ENCODE results near the gene ZNF385D.
A peak's percentile ranks its signal among the peaks of the same experiment; 100 is the strongest.

The ZNF385D gene

GRCh38 chr3:21715662-21716061 is 35.3 kb downstream of the ZNF385D start:
- ChIA-PET POLR2A (ENCODE audit: low non-redundant PET) (no interaction called here), CTCF (no interaction called here)
- no peak for DNase-seq (ENCODE audit: low spot score)
- no peak overlapping the region for H3K27ac ChIP-seq
- TF ChIP-seq, protein P1, sequence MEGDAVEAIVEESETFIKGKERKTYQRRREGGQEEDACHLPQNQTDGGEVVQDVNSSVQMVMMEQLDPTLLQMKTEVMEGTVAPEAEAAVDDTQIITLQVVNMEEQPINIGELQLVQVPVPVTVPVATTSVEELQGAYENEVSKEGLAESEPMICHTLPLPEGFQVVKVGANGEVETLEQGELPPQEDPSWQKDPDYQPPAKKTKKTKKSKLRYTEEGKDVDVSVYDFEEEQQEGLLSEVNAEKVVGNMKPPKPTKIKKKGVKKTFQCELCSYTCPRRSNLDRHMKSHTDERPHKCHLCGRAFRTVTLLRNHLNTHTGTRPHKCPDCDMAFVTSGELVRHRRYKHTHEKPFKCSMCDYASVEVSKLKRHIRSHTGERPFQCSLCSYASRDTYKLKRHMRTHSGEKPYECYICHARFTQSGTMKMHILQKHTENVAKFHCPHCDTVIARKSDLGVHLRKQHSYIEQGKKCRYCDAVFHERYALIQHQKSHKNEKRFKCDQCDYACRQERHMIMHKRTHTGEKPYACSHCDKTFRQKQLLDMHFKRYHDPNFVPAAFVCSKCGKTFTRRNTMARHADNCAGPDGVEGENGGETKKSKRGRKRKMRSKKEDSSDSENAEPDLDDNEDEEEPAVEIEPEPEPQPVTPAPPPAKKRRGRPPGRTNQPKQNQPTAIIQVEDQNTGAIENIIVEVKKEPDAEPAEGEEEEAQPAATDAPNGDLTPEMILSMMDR (conservative IDR thresholded peaks at IDR 0.05; ENCODE audit: low read depth): no peak

- ChIA-PET CTCF (no interaction called here), POLR2A (ENCODE audit: low non-redundant PET) (no interaction called here)
- H3K27ac ChIP-seq: peak overlapping the region; percentile 37; the same call in 1 of the 2 replicates
- peak; percentile 0 for DNase-seq (ENCODE audit: low spot score)
- TF ChIP-seq, protein P1 (conservative IDR thresholded peaks at IDR 0.05; ENCODE audit: low read depth): no peak
Measured at GRCh38 chr3:21705769-21706168, 45.2 kb downstream of the ZNF385D start.

GRCh38 chr3:21704796-21705195 is 46.2 kb downstream of the ZNF385D start:
- CTCF ChIA-PET: no interaction called here
- no peak overlapping the region for H3K27ac ChIP-seq
- DNase-seq (ENCODE audit: low spot score): no peak
- TF ChIP-seq, protein P1 (conservative IDR thresholded peaks at IDR 0.05; ENCODE audit: low read depth): no peak
- POLR2A ChIA-PET (ENCODE audit: low non-redundant PET): no interaction called here

GRCh38 chr3:21703291-21703690 is 47.7 kb downstream of the ZNF385D start:
- ChIA-PET CTCF (no interaction called here), POLR2A (ENCODE audit: low non-redundant PET) (no interaction called here)
- no peak for DNase-seq (ENCODE audit: low spot score)
- TF ChIP-seq, protein P1 (conservative IDR thresholded peaks at IDR 0.05; ENCODE audit: low read depth): no peak
- H3K27ac ChIP-seq: no peak overlapping the region

GRCh38 chr3:21697707-21698106 is 53.3 kb downstream of the ZNF385D start:
- ChIA-PET CTCF (no interaction called here), POLR2A (ENCODE audit: low non-redundant PET) (no interaction called here)

DNA sequence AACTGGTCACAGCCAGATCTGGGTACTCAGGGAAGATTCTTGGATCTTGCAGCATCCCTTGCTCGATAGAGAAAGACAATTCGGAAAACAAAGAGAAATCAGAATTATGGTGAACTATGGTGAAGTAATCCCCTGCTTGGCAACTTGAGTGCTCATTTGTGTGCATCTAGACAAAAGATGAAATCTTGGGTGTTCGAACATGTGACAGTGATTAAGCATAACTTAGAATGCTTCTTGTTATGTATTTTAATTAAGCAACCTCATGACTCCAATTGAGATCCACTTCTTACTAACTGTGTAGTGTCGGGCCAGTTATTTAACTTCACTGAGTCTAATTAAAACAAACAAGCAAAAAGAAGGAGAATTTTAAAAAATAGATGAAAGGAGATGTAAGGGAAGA is 56.5 kb downstream of the ZNF385D start:
- POLR2A ChIA-PET (ENCODE audit: low non-redundant PET): no interaction called here
- no peak for DNase-seq (ENCODE audit: low spot score)
- TF ChIP-seq, protein P1 (conservative IDR thresholded peaks at IDR 0.05; ENCODE audit: low read depth): no peak
- CTCF ChIA-PET: no interaction called here
- no peak overlapping the region for H3K27ac ChIP-seq

More at GRCh38 chr3:21697707-21698106, 53.3 kb downstream of the ZNF385D start:
- no peak for DNase-seq (ENCODE audit: low spot score)
- H3K27ac ChIP-seq: no peak overlapping the region
- TF ChIP-seq, protein P1 (conservative IDR thresholded peaks at IDR 0.05; ENCODE audit: low read depth): no peak

DNA sequence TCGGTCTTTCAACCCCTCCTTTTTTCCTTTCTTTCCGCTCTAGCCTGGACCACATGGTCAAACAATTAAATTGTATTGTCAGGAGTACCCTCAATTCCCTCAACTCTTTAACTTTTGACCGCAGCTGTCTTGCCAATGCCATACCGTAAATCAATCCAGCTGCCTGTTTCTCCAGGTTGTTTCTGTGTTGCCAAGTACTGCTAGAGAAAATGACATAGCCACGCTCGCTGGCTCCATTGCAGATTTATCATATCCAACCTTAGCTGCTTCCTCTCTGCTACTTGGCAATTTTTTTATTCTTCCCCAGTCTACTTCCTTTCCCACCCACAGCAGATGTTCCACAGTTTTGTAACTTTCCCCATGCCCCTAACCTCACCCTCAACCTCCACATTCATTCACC is 60.0 kb downstream of the ZNF385D start:
- CTCF ChIA-PET: no interaction called here
- POLR2A ChIA-PET (ENCODE audit: low non-redundant PET): no interaction called here
- H3K27ac ChIP-seq: no peak overlapping the region
- TF ChIP-seq, protein P1 (conservative IDR thresholded peaks at IDR 0.05; ENCODE audit: low read depth): no peak
- DNase-seq (ENCODE audit: low spot score): no peak

Measured in RWPE1 (cell line).